ENCODE data around the gene VPS25. TPM values are rescaled to one million over a fixed set of nuclear protein-coding genes. Genes with fewer than 3 reads are reported as not detected.

VPS25 gene
- total RNA-seq, 1 donor from 2014 or later, result 38.6 TPM

DNA sequence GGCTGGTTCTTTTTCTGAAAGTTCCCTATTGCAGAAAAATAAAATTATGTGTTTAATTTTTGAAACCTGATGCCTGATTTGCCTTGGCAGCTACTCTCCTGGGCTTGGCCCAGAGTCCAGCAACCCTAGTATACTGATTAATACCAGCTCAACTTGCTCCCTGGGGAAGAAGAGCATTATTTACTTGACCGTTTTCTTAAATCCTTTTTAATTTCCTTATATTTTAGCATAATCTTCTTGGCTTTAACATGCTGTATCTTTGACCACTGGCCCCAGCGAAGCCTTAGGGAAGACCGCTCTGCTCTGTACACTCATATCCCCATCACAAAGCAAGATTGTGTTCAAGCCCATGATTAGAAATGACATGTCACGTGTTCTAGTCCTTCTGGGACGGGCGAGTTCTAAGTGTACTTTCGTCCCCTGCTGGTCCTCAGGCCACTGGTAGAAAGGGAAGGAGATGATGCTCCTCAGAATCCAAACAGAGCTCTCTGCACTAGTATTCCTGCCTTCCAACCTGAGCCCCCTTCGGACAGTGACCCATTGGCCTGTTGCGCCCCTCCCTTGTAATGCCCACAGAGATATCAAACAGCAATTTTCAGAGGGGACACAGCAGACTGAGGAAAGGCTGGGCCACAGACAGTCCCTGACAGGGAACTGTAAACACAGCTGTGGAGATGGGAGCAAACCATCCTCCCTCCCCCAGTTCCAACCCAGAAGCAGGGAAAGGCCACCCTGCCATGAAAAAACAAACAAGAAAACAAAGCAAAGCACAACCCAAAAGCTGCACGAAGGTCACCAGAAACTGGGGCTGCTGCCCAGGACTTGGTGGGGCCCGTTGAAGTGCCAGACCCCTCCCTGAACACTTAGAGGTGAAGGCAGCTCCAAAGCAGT, 24.1 kb upstream of the VPS25 start:
- peak overlapping the region; percentile 23 for H3K27ac ChIP-seq (ENCODE audit: low read depth, low read length)
- H3K36me3 ChIP-seq (ENCODE audit: control insufficient read depth in 3 of 3, insufficient read depth in 3 of 3, low read length in 3 of 3), result no peaks in the 10 kb centered on the region
- H3K9me3 ChIP-seq (ENCODE audit: control insufficient read depth in 3 of 3, low read length in 3 of 3), result no peaks in the 10 kb centered on the region
- H3K9ac ChIP-seq (ENCODE audit: low read depth in 1 of 3, low read length in 3 of 3), result no peak overlapping the region
- H3K4me1 ChIP-seq (ENCODE audit: control insufficient read depth in 3 of 3, insufficient read depth in 3 of 3, low read length in 3 of 3), result peaks cover 11 to 25% (median 24%) of the 10 kb centered on the region in 3 donors
- no peak overlapping the region for H3K4me3 ChIP-seq (ENCODE audit: low read length in 3 of 3)
- no peaks in the 10 kb centered on the region for H3K27me3 ChIP-seq (ENCODE audit: control insufficient read depth in 3 of 3, insufficient read depth in 3 of 3, low read length in 3 of 3)

GRCh38 chr17:42750739-42751344, 22.4 kb upstream of the VPS25 start:
- Histone ChIP-seq H3K4me1 (ENCODE audit: control insufficient read depth in 3 of 3, insufficient read depth in 3 of 3, low read length in 3 of 3) (peaks cover 6 to 18% (median 17%) of the 10 kb centered on the region in 3 donors), H3K9me3 (ENCODE audit: control insufficient read depth in 3 of 3, low read length in 3 of 3) (no peaks in the 10 kb centered on the region), H3K36me3 (ENCODE audit: control insufficient read depth in 3 of 3, insufficient read depth in 3 of 3, low read length in 3 of 3) (no peaks in the 10 kb centered on the region), H3K27me3 (ENCODE audit: control insufficient read depth in 3 of 3, insufficient read depth in 3 of 3, low read length in 3 of 3) (no peaks in the 10 kb centered on the region), H3K4me3 (ENCODE audit: low read length in 3 of 3) (no peak overlapping the region), H3K9ac (ENCODE audit: low read depth in 1 of 3, low read length in 3 of 3) (no peak overlapping the region), H3K27ac (ENCODE audit: low read depth, low read length) (peak overlapping the region; percentile 3)

DNA sequence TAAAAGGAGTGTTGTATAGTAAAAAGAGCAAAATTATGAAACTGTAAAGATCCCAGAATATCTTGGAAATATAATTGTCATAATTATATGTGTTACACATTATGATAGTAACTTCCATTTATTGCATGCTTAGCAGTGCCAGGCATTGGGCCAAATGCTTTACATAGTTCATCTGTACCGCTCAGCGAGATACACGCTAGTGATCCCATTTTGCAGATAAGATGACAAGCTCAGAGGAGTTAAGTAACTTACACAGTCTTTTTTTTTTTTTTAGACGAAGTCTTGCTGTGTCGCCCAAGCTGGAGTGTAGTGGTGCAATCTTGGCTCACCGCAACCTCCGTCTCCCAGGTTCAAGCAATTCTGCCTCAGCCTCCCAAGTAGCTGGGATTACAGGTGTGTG, 21.6 kb upstream of the VPS25 start:
- Histone ChIP-seq H3K4me1 (ENCODE audit: control insufficient read depth in 3 of 3, insufficient read depth in 3 of 3, low read length in 3 of 3) (peaks cover 6 to 18% (median 17%) of the 10 kb centered on the region in 3 donors), H3K27ac (ENCODE audit: low read depth, low read length) (no peak overlapping the region)

GRCh38 chr17:42754782-42755181, 18.5 kb upstream of the VPS25 start:
- H3K27ac ChIP-seq (ENCODE audit: low read depth, low read length), result peak overlapping the region; percentile 52
- no peaks in the 10 kb centered on the region for H3K36me3 ChIP-seq (ENCODE audit: control insufficient read depth in 3 of 3, insufficient read depth in 3 of 3, low read length in 3 of 3)
- H3K9me3 ChIP-seq (ENCODE audit: control insufficient read depth in 3 of 3, low read length in 3 of 3), result no peaks in the 10 kb centered on the region
- peaks cover 0 to 11% (median 10%) of the 10 kb centered on the region in 3 donors for H3K4me1 ChIP-seq (ENCODE audit: control insufficient read depth in 3 of 3, insufficient read depth in 3 of 3, low read length in 3 of 3)
- peaks cover 0 to 2% (median under 1%) of the 10 kb centered on the region in 3 donors for H3K27me3 ChIP-seq (ENCODE audit: control insufficient read depth in 3 of 3, insufficient read depth in 3 of 3, low read length in 3 of 3)
- no peak overlapping the region for H3K9ac ChIP-seq (ENCODE audit: low read depth in 1 of 3, low read length in 3 of 3)
- no peak overlapping the region for H3K4me3 ChIP-seq (ENCODE audit: low read length in 3 of 3)

More for the DNA sequence above, 21.6 kb upstream of the VPS25 start:
- no peaks in the 10 kb centered on the region for H3K27me3 ChIP-seq (ENCODE audit: control insufficient read depth in 3 of 3, insufficient read depth in 3 of 3, low read length in 3 of 3)
- no peak overlapping the region for H3K4me3 ChIP-seq (ENCODE audit: low read length in 3 of 3)
- no peak overlapping the region for H3K9ac ChIP-seq (ENCODE audit: low read depth in 1 of 3, low read length in 3 of 3)
- H3K36me3 ChIP-seq (ENCODE audit: control insufficient read depth in 3 of 3, insufficient read depth in 3 of 3, low read length in 3 of 3), result no peaks in the 10 kb centered on the region
- no peaks in the 10 kb centered on the region for H3K9me3 ChIP-seq (ENCODE audit: control insufficient read depth in 3 of 3, low read length in 3 of 3)

- no peaks in the 10 kb centered on the region for H3K9me3 ChIP-seq (ENCODE audit: control insufficient read depth in 3 of 3, low read length in 3 of 3)
- H3K4me1 ChIP-seq (ENCODE audit: control insufficient read depth in 3 of 3, insufficient read depth in 3 of 3, low read length in 3 of 3), result peaks cover 6 to 12% (median 7%) of the 10 kb centered on the region in 3 donors
- H3K27ac ChIP-seq (ENCODE audit: low read depth, low read length), result no peak overlapping the region
- H3K36me3 ChIP-seq (ENCODE audit: control insufficient read depth in 3 of 3, insufficient read depth in 3 of 3, low read length in 3 of 3), result no peaks in the 10 kb centered on the region
- peak overlapping the region; percentile 17 to 63 (median 36) for H3K4me3 ChIP-seq (ENCODE audit: low read length in 3 of 3)
- H3K9ac ChIP-seq (ENCODE audit: low read depth in 1 of 3, low read length in 3 of 3), result peak overlapping the region in 1 of 3 donors; percentile 74
- H3K27me3 ChIP-seq (ENCODE audit: control insufficient read depth in 3 of 3, insufficient read depth in 3 of 3, low read length in 3 of 3), result peaks cover 9 to 28% (median 26%) of the 10 kb centered on the region in 3 donors
These were observed 13.1 kb upstream of the VPS25 start for GRCh38 chr17:42759982-42760651.

DNA sequence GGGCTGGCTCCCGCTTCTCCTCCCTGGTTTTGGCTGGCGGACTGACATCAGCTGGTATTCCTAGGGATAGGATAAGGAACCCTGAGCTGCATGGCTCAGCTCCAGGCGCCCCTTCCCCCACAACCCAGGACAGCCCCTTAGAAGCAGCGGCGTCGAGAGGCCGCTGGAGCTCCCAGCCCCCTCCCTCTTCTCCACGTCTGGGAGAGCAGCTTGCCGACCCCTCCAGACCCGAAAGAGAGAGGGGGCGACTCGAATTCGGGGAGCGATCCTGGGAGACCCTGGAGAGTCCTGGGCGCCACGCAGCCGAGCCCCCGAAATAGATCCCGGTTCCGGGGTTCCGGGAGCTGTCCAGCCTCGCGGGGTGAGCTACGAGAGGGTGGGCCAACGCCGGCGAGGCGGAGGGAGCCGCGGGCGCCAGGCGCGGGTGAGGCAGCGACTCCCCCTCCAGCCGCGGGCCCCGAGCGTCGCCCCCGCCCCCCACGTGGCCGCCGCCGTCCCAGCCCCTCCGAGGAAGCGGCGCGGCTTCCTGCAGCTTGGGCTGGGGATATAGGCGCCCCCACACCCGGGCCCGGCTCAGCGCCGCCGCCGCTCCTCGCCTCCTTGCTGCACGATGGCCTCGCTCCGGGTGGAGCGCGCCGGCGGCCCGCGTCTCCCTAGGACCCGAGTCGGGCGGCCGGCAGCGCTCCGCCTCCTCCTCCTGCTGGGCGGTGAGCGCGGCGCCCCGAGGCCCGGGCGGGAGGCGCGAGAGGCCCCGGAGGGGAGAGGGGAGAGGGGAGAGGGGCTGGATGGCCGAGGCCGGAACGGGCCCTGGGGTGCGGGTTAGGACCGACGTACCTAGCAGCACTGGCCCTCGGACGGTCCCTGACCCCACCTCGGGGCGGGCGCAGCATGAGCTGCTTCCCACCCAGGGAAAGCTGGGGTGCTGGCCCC, 12.3 kb upstream of the VPS25 start, which contains the start of gene RAMP2:
TSS of gene RAMP2 (plus strand) at position 576 of the 930 bp plus-strand sequence. CDS start at position 611, 35 bp downstream.
- peaks cover 6 to 12% (median 7%) of the 10 kb centered on the region in 3 donors for H3K4me1 ChIP-seq (ENCODE audit: control insufficient read depth in 3 of 3, insufficient read depth in 3 of 3, low read length in 3 of 3)
- H3K36me3 ChIP-seq (ENCODE audit: control insufficient read depth in 3 of 3, insufficient read depth in 3 of 3, low read length in 3 of 3), result no peaks in the 10 kb centered on the region
- no peaks in the 10 kb centered on the region for H3K9me3 ChIP-seq (ENCODE audit: control insufficient read depth in 3 of 3, low read length in 3 of 3)
- peak within 1 kb of the TSS; percentile 46 to 63 (median 61) for H3K4me3 ChIP-seq (ENCODE audit: low read length in 3 of 3)
- H3K9ac ChIP-seq (ENCODE audit: low read depth in 1 of 3, low read length in 3 of 3), result peak within 1 kb of the TSS; percentile 50 to 74 (median 66)
- peak within 1 kb of the TSS; percentile 52 for H3K27ac ChIP-seq (ENCODE audit: low read depth, low read length)
- peaks cover 9 to 29% (median 28%) of the 10 kb centered on the region in 3 donors for H3K27me3 ChIP-seq (ENCODE audit: control insufficient read depth in 3 of 3, insufficient read depth in 3 of 3, low read length in 3 of 3)

- Histone ChIP-seq H3K4me1 (ENCODE audit: control insufficient read depth in 3 of 3, insufficient read depth in 3 of 3, low read length in 3 of 3) (peaks cover 6 to 12% (median 7%) of the 10 kb centered on the region in 3 donors), H3K4me3 (ENCODE audit: low read length in 3 of 3) (peak overlapping the region; percentile 46 to 63 (median 61)), H3K9me3 (ENCODE audit: control insufficient read depth in 3 of 3, low read length in 3 of 3) (no peaks in the 10 kb centered on the region), H3K36me3 (ENCODE audit: control insufficient read depth in 3 of 3, insufficient read depth in 3 of 3, low read length in 3 of 3) (no peaks in the 10 kb centered on the region), H3K27me3 (ENCODE audit: control insufficient read depth in 3 of 3, insufficient read depth in 3 of 3, low read length in 3 of 3) (peaks cover 12 to 30% (median 28%) of the 10 kb centered on the region in 3 donors), H3K9ac (ENCODE audit: low read depth in 1 of 3, low read length in 3 of 3) (peak overlapping the region; percentile 50 to 74 (median 66)), H3K27ac (ENCODE audit: low read depth, low read length) (peak overlapping the region; percentile 52)
These were observed 11.6 kb upstream of the VPS25 start for GRCh38 chr17:42761638-42762037.

DNA sequence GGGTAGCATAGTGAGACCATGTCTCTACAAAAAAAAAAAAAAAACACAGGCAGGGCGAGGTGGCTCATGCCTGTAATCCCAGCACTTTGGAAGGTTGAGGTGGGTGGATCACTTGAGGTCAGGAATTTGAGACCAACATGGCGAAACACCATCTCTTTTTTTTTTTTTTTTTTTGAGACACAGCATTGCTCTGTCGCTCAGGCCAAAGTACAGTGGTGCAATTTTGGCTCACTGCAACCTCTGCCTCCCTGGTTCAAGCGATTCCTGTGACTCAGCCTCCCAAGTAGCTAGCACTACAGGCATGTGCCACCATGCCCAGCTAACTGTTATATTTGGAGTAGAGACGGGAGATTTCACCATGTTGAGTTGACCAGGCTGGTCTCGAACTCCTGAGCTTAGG, 7.1 kb upstream of the VPS25 start:
- Histone ChIP-seq H3K27me3 (ENCODE audit: control insufficient read depth in 3 of 3, insufficient read depth in 3 of 3, low read length in 3 of 3) (peaks cover 12 to 19% (median 17%) of the 10 kb centered on the region in 3 donors), H3K4me3 (ENCODE audit: low read length in 3 of 3) (no peak overlapping the region), H3K36me3 (ENCODE audit: control insufficient read depth in 3 of 3, insufficient read depth in 3 of 3, low read length in 3 of 3) (no peaks in the 10 kb centered on the region), H3K9ac (ENCODE audit: low read depth in 1 of 3, low read length in 3 of 3) (no peak overlapping the region), H3K27ac (ENCODE audit: low read depth, low read length) (no peak overlapping the region), H3K4me1 (ENCODE audit: control insufficient read depth in 3 of 3, insufficient read depth in 3 of 3, low read length in 3 of 3) (peaks cover 3 to 9% (median 5%) of the 10 kb centered on the region in 3 donors), H3K9me3 (ENCODE audit: control insufficient read depth in 3 of 3, low read length in 3 of 3) (no peaks in the 10 kb centered on the region)

DNA sequence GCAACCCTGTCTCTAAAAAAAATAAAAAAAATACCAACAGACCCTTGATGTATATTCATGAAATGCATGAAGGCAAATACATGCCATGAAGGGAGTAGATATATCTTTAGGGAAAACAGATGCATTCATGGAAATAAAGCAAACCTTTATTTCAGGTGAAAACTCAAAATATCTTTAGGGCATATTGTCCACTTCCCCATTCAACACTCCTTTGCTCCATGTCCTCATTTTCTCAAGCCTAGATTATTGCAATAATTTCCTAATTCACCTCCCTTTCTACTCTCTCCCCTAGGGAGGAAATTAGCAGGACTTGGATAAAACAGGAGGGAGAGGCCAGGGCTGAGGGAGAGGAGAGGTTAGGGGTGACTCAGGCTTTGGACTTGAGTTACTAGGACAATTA, 5.7 kb upstream of the VPS25 start:
- Histone ChIP-seq H3K9me3 (ENCODE audit: control insufficient read depth in 3 of 3, low read length in 3 of 3) (no peaks in the 10 kb centered on the region), H3K9ac (ENCODE audit: low read depth in 1 of 3, low read length in 3 of 3) (no peak overlapping the region), H3K4me1 (ENCODE audit: control insufficient read depth in 3 of 3, insufficient read depth in 3 of 3, low read length in 3 of 3) (peaks cover 0 to 1% (median under 1%) of the 10 kb centered on the region in 3 donors), H3K36me3 (ENCODE audit: control insufficient read depth in 3 of 3, insufficient read depth in 3 of 3, low read length in 3 of 3) (no peaks in the 10 kb centered on the region), H3K27me3 (ENCODE audit: control insufficient read depth in 3 of 3, insufficient read depth in 3 of 3, low read length in 3 of 3) (peaks cover 4 to 5% (median 5%) of the 10 kb centered on the region in 3 donors), H3K4me3 (ENCODE audit: low read length in 3 of 3) (no peak overlapping the region), H3K27ac (ENCODE audit: low read depth, low read length) (no peak overlapping the region)
